Activated naive CD8-positive, alpha-beta T cell treated with anti-CD3 and anti-CD28 coated beads for 36 hours (primary cell): ENCODE data around the gene LAIR2. TPM values are rescaled to one million over a fixed set of nuclear protein-coding genes. Genes with fewer than 3 reads are reported as not detected.

Source experiments
- DNase-seq: peaks from one replicate; pipeline ENCODE4 v3.0.0; 2021
- H3K27ac Mint-ChIP-seq: one replicate; pipeline ENCODE4 v1.8.0; 2022; ENCODE audit warnings: mild to moderate bottlenecking, moderate library complexity, mixed read lengths
- H3K27me3 Mint-ChIP-seq: one replicate; pipeline ENCODE4 v1.8.0; 2022; ENCODE audit warnings: mild to moderate bottlenecking, mixed read lengths
- H3K36me3 Mint-ChIP-seq: one replicate; pipeline ENCODE4 v1.8.0; 2021; ENCODE audit warnings: mild to moderate bottlenecking, mixed read lengths
- H3K4me1 Mint-ChIP-seq: one replicate; pipeline ENCODE4 v1.8.0; 2021; ENCODE audit warnings: mixed read lengths
- H3K4me3 Mint-ChIP-seq: one replicate; pipeline ENCODE4 v1.8.0; 2022; ENCODE audit warnings: mild to moderate bottlenecking, moderate library complexity, mixed read lengths
- H3K9me3 Mint-ChIP-seq: one replicate; pipeline ENCODE4 v1.8.0; 2022; ENCODE audit warnings: mixed read lengths
- total RNA-seq, 2 experiments: library from RNA; stranded (reverse); gene quantifications; one replicate each; pipeline ENCODE4 v1.2.3, GENCODE V29; 2021

The LAIR2 gene
- total RNA-seq, 2 experiments from 2014 or later: 1.8 to 2.4 TPM

DNA sequence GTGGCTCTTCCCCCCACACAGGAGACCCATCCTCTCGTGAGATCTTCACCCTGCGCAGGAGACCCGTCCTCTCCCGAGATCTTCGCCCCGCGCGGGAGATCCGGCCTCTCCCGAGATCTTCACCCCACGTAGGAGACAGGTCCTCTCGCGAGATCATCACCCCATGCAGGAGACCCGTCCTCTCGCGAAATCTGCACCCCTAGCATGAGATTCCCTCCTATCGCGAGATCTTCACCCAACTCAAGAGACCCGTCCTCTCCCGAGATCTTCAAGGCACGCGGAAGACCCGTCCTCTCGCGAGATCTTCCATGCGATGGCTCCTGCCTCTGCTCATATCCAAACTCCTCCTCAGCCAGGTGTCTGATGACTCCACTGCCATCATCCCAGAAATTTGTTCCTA, 24.3 kb downstream of the LAIR2 start:
- no peak for DNase-seq
- Mint-ChIP-seq H3K9me3 (peaks cover 5% of the 10 kb centered on the region), H3K4me1 (peaks cover 21% of the 10 kb centered on the region), H3K36me3 (no peaks in the 10 kb centered on the region), H3K27me3 (peaks cover 57% of the 10 kb centered on the region), H3K4me3 (no peak overlapping the region), H3K27ac (no peak overlapping the region)

DNA sequence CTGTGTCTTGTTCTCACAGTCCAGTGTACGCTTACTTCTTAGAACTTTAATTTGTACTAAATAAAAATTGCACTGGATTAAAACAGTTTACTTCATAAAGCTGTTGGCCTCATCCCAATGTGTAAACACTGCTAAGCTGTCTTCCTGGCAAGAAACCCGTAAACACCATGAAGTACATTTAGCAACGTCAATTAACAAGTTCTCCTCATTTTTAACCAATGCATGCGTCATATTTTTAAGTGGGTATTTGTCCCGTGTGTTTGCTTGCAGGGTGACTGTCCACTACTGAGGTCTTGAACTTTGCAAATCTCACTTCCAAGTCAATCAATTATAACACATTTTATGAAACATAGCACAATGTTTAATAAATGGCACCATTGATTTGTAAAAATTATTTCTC, 28.2 kb downstream of the LAIR2 start:
- H3K27ac Mint-ChIP-seq: no peak overlapping the region
- H3K36me3 Mint-ChIP-seq: no peaks in the 10 kb centered on the region
- peaks cover 83% of the 10 kb centered on the region for H3K27me3 Mint-ChIP-seq
- no peak overlapping the region for H3K4me3 Mint-ChIP-seq
- no peak for DNase-seq
- peaks cover 5% of the 10 kb centered on the region for H3K9me3 Mint-ChIP-seq
- peaks cover 11% of the 10 kb centered on the region for H3K4me1 Mint-ChIP-seq

DNA sequence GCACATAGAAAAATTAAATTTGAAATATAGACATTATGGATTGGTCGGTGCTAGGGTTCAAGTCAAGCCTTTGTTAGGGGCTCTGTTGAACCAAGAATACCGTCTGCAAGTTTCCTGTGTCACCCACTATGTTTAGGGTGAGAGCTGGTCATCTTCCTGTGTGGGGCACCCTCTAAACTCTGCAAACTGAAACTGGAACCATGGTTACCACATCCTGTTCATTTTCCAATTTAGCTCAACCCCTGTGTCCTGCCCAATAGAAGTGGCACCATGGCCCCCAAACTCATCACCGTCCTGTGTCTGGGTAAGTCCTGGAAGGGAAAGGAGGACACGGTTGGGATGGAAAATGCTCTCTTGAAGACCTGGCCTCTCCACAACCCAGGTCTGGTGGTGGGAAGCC, 29.9 kb downstream of the LAIR2 start:
- Mint-ChIP-seq H3K9me3 (no peaks in the 10 kb centered on the region), H3K27ac (peak overlapping the region; percentile 0), H3K4me1 (peaks cover 11% of the 10 kb centered on the region), H3K4me3 (no peak overlapping the region), H3K36me3 (no peaks in the 10 kb centered on the region), H3K27me3 (peaks cover 88% of the 10 kb centered on the region)
- peak; percentile 14 for DNase-seq

DNA sequence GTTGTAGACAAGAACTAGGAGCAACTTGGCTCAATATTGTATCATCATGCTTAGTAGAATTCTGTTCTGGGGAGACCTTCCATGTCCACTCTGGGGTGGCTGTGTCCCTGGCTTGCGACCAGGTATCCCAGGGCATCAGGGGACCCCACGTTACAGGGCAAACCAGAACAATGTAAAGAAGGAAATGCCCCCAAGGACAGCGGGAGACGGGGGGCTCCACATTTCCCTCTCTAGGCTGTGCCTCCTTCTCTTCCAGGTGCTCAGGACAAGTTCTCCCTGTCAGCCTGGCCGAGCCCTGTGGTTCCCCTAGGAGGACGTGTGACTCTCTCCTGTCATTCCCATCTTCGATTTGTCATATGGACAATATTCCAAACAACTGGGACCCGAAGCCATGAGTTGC, 30.8 kb downstream of the LAIR2 start:
- H3K36me3 Mint-ChIP-seq: no peaks in the 10 kb centered on the region
- H3K4me3 Mint-ChIP-seq: no peak overlapping the region
- no peak overlapping the region for H3K27ac Mint-ChIP-seq
- peaks cover 84% of the 10 kb centered on the region for H3K27me3 Mint-ChIP-seq
- no peak for DNase-seq
- no peaks in the 10 kb centered on the region for H3K9me3 Mint-ChIP-seq
- peaks cover 11% of the 10 kb centered on the region for H3K4me1 Mint-ChIP-seq

DNA sequence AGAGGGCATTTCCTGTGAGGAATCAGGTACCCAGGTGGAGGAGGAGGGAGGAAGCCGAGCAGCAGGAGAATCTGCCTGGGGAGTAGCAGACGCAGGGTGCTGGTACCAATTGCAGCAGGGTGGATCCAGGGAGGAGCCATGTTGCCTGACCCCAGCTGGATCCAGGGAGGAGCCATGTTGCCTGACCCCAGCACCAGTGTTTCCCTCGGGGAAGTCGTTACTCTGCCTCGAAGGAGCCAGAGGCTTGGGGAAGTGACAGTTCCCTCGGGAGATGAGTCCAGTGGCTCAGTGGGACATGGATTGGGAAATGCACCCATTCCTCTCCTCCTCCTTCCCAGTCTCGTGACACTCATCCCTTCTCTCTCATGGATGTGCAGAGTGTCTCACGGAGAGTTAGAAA, 31.5 kb downstream of the LAIR2 start:
- Mint-ChIP-seq H3K9me3 (no peaks in the 10 kb centered on the region), H3K4me1 (peaks cover 10% of the 10 kb centered on the region), H3K27me3 (peaks cover 77% of the 10 kb centered on the region), H3K36me3 (no peaks in the 10 kb centered on the region), H3K27ac (no peak overlapping the region), H3K4me3 (no peak overlapping the region)
- DNase-seq: no peak

DNA sequence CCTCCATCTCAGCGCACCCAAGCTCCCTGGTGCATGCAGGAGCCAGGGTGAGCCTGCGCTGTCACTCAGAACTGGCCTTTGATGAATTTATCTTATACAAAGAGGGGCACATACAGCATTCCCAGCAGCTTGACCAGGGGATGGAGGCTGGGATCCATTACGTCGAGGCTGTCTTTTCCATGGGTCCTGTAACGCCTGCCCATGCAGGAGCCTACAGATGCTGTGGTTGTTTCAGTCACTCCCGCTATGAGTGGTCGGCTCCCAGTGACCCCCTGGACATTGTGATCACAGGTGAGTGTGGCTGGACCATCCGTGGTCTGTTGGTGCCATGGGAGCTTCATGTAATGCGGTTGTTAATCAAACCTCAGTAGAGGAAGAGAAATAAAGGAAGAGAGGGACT, 33.0 kb downstream of the LAIR2 start:
- Mint-ChIP-seq H3K27me3 (peaks cover 69% of the 10 kb centered on the region), H3K36me3 (no peaks in the 10 kb centered on the region), H3K4me3 (no peak overlapping the region), H3K4me1 (peaks cover 10% of the 10 kb centered on the region), H3K9me3 (no peaks in the 10 kb centered on the region), H3K27ac (no peak overlapping the region)
- no peak for DNase-seq

DNA sequence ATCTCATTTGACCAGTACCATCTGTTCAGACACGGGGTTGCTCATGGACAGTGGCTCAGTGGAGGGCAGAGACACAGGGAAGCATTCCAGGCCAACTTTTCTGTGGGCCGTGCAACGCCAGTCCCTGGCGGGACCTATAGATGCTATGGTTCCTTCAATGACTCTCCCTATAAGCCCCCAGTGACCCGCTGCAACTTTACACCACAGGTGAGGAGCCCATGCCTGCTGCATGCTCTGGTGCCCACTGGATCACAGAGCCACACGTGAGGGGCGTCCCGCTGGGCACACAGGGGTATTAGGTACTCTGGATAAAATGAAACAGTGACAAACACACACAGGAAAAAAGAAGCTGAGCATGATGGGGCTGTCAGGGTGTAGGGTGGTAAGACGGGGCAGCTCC, 34.3 kb downstream of the LAIR2 start:
- Mint-ChIP-seq H3K27ac (no peak overlapping the region), H3K9me3 (no peaks in the 10 kb centered on the region), H3K4me1 (peaks cover 10% of the 10 kb centered on the region), H3K27me3 (peaks cover 71% of the 10 kb centered on the region), H3K4me3 (no peak overlapping the region), H3K36me3 (no peaks in the 10 kb centered on the region)
- no peak for DNase-seq

DNA sequence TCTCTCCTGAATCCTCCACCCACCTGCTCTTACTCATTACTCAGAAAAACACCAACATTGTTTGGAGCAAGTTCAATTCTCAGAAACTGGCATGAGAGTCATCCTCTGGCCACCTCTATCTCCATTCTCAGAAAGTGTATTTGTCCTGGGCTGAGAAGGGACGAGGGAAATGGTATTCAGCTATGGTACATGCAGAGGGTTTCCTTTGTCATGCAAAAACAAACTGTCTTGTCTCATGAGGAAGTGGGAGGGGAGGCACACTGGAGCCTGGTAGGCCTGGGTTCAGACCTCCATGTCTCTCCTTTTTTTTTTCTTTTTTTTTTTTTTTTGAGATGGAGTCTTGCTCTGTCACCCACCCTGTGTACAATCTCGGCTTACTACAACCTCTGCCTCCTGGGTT, 39.1 kb downstream of the LAIR2 start:
- no peak for DNase-seq
- Mint-ChIP-seq H3K27ac (no peak overlapping the region), H3K27me3 (peaks cover 32% of the 10 kb centered on the region), H3K4me1 (no peaks in the 10 kb centered on the region), H3K9me3 (no peaks in the 10 kb centered on the region), H3K36me3 (no peaks in the 10 kb centered on the region), H3K4me3 (no peak overlapping the region)

DNA sequence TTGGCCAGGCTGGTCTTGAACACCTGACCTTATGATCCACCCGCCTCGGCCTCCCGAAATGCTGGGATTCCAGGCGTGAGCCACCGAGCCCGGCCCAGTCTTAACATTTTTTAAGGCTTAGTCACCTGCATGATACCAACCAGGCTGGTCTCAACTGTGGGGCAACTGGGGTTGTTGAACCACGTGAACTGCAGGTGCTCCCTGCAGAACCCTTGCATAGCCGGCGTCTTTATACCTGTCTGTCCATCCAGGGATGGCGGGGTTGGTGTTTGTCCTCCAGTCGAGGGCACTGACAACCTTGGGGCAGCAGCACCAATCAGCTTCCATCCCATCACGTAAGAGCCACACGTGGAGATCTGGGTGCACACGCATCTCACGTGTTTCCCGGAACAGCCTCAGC, 46.2 kb downstream of the LAIR2 start:
- no peak for DNase-seq
- H3K27me3 Mint-ChIP-seq: peaks cover 27% of the 10 kb centered on the region
- peaks cover 5% of the 10 kb centered on the region for H3K4me1 Mint-ChIP-seq
- no peak overlapping the region for H3K27ac Mint-ChIP-seq
- H3K36me3 Mint-ChIP-seq: no peaks in the 10 kb centered on the region
- H3K4me3 Mint-ChIP-seq: no peak overlapping the region
- H3K9me3 Mint-ChIP-seq: peaks cover 1% of the 10 kb centered on the region

DNA sequence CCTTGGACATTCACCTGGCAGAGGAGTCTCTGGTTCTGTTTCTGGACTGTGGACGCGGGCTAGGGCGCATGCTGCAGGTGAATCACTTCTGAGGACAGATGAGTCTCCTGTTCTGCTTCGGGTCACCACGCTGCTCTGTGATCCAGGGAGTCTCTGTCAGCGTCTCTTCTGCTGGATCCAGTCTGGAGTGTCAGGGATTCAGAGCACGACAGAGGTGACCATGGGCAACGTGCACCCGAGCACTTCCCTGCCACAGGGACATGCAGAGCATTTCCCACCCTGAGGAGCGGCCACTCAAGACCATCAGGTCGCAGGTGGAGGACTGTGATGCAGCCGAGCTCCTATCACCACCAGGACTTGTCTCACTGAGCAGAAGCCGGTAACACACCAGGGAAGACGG, 46.6 kb downstream of the LAIR2 start:
- no peak for DNase-seq
- no peak overlapping the region for H3K4me3 Mint-ChIP-seq
- peaks cover 5% of the 10 kb centered on the region for H3K4me1 Mint-ChIP-seq
- H3K9me3 Mint-ChIP-seq: peaks cover 1% of the 10 kb centered on the region
- no peaks in the 10 kb centered on the region for H3K36me3 Mint-ChIP-seq
- peaks cover 31% of the 10 kb centered on the region for H3K27me3 Mint-ChIP-seq
- H3K27ac Mint-ChIP-seq: no peak overlapping the region

DNA sequence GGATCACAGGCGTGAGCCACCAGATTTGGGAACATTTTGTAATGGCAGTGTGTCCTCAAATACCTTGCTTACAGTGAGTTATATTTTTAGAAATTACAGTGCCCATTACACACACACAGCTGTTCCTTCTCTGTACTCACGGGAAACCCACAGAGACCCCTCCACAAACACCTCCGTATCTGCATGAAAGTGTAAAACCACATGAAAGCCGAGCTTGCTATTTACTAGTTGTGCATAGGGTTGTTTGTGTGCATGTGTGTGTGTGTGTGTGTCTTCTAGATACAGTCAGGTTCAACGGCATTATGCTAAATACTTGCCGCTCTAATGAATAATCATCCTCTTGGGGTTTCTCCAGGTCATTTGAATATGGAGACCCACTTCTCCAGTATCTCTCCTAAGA, 48.7 kb downstream of the LAIR2 start:
- H3K36me3 Mint-ChIP-seq: no peaks in the 10 kb centered on the region
- no peak overlapping the region for H3K4me3 Mint-ChIP-seq
- peaks cover 38% of the 10 kb centered on the region for H3K27me3 Mint-ChIP-seq
- DNase-seq: no peak
- H3K27ac Mint-ChIP-seq: no peak overlapping the region
- peaks cover 1% of the 10 kb centered on the region for H3K9me3 Mint-ChIP-seq
- H3K4me1 Mint-ChIP-seq: peaks cover 5% of the 10 kb centered on the region

DNA sequence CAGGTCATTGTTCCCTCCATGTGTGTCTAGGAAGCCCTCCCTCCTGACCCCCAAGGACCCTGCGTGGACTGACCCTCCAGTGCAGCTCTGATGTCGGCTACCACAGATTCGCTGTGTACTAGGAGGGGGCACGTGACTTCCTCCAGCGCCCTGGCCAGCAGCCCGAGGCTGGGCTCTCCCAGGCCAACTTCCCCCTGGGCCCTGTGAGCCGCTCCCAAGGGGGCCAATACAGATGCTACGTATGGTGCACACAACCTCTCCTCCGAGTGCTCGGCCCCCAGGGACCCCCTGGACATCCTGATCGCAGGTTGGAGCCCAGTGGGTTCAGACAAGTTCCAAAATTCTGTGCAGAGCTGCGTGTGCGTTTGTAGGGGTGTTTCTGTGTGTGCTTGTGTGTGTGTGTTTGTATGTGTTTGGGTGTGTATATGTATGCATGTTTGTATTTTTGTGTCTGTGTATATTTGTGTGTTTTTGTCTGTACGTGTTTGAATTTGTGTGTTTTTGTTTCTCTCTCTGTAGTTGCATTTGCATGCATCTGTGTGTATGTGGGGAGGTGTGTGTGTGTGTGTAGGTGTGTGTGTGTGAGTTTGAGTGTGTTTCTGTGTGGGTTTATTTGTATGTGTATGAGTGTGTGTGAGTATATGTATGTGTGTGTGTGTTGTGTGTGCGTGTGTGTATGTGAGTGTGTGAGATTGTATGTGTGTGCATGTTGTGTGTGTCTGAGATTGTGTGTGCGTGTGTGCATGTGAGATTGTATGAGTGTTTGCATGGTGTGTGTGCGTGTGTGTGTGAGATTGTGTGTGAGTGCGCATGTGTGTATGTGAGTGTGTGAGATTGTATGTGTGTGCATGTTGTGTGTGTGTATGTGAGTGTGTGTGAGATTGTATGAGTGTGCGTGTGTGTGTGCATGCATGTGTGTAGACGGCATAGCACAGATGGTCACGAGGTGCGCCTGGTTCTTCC, 49.6 kb downstream of the LAIR2 start:
- Mint-ChIP-seq H3K27ac (no peak overlapping the region), H3K4me3 (no peak overlapping the region), H3K36me3 (no peaks in the 10 kb centered on the region), H3K27me3 (peaks cover 38% of the 10 kb centered on the region), H3K9me3 (peaks cover 1% of the 10 kb centered on the region), H3K4me1 (peaks cover 5% of the 10 kb centered on the region)
- DNase-seq: no peak

DNA sequence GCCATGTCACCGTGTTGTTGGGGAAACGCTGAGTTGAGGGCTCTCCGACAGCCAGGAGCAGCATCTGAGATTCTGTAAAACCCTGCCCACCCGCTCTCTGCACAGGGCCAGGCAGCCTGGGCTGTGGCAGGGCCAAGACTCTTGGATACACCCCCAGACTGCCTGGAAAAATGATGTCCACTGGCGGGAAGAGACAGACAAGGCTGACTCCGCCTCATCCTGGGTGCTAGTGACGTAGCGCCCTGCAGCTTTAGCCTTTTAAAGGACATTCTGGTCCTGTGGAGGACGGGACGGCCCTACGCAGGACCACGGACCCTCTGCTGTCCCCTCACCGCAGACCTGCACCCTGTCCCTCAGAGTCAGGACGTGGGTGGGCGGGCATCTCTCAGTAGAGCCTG, 50.3 kb downstream of the LAIR2 start:
- no peak overlapping the region for H3K4me3 Mint-ChIP-seq
- DNase-seq: no peak
- peaks cover 38% of the 10 kb centered on the region for H3K27me3 Mint-ChIP-seq
- H3K9me3 Mint-ChIP-seq: peaks cover 1% of the 10 kb centered on the region
- H3K36me3 Mint-ChIP-seq: no peaks in the 10 kb centered on the region
- H3K27ac Mint-ChIP-seq: no peak overlapping the region
- H3K4me1 Mint-ChIP-seq: peaks cover 5% of the 10 kb centered on the region

DNA sequence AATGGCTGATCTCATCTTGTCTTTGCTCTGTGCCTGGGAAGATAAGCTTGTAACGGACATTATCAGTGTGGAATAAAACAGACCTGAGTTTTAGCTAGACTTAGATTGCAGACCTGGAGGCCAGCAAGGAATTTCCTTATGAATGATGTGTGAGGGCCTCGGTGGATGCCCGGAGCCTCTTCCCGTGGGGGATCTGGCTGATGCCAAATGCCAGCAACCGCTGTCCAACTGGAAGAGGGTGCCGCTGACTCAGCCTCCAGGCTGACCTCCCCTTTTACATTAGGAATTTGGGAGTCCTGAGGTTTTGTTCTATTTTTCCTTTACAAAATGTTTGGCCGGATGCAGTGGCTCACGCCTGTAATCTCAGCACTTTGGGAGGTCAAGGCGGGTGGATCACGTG, 51.4 kb downstream of the LAIR2 start:
- no peak overlapping the region for H3K4me3 Mint-ChIP-seq
- peaks cover 47% of the 10 kb centered on the region for H3K27me3 Mint-ChIP-seq
- no peak for DNase-seq
- peaks cover 1% of the 10 kb centered on the region for H3K9me3 Mint-ChIP-seq
- H3K36me3 Mint-ChIP-seq: no peaks in the 10 kb centered on the region
- H3K4me1 Mint-ChIP-seq: peaks cover 5% of the 10 kb centered on the region
- no peak overlapping the region for H3K27ac Mint-ChIP-seq

DNA sequence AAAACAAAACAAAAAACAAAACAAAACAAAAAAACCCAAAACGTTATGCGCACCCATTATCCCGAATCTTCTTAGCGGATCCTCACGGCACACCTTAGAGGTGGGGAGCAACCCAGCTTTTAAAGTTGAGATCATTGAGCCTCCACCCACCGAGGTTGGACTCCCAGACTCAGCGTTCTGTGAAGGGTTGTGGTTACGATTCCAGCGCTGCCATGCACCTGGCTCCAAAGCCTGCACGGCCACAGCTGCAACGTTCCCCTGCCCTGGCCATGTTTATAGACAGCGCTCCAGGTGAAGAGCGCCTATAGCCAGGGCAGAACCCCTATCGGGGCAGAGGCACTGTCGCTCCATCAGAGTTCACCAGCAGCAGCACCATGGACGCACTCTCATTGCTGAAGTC, 52.3 kb downstream of the LAIR2 start:
- Mint-ChIP-seq H3K4me3 (no peak overlapping the region), H3K36me3 (no peaks in the 10 kb centered on the region)

DNA sequence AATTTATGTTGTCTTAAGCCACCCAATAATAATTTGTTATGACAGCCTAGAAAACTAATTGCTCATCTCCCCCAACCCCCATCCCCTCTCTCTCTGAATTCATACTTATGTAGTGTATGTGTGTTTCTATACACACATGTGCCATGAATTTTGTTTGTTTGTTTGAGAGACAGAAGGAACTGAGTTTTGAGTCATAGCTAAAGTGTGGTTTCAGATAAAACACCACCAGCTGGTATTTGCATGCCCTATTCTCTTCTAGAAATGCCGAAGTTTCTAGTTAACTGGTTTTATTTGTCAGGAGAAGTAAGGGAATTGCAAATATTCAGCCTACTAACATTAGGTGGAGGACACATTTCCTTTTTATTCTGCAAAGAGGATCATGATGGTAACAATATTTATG, 53.6 kb downstream of the LAIR2 start:
- H3K27me3 Mint-ChIP-seq: peaks cover 37% of the 10 kb centered on the region
- H3K27ac Mint-ChIP-seq: no peak overlapping the region
- H3K4me3 Mint-ChIP-seq: no peak overlapping the region
- no peaks in the 10 kb centered on the region for H3K36me3 Mint-ChIP-seq
- peaks cover 1% of the 10 kb centered on the region for H3K9me3 Mint-ChIP-seq
- no peak for DNase-seq
- H3K4me1 Mint-ChIP-seq: peaks cover 4% of the 10 kb centered on the region

More for the DNA sequence above, 52.3 kb downstream of the LAIR2 start:
- Mint-ChIP-seq H3K4me1 (peaks cover 5% of the 10 kb centered on the region), H3K27me3 (peaks cover 46% of the 10 kb centered on the region), H3K9me3 (peaks cover 1% of the 10 kb centered on the region), H3K27ac (no peak overlapping the region)
- DNase-seq: no peak
